ENCODE results near the gene MTURN. TPM values are rescaled to one million over a fixed set of nuclear protein-coding genes. Genes with fewer than 3 reads are reported as not detected.
A peak's percentile ranks its signal among the peaks of the same experiment; 100 is the strongest.

The MTURN gene
- total and polyA plus RNA-seq, 2 donors (not counting 1 experiment from before 2014, with no cell fraction given) = 4.5 to 13.9 TPM

- TF ChIP-seq EZH2 (IDR thresholded peaks at IDR 0.05; ENCODE audit: borderline replicate concordance, insufficient read depth, low read depth, low read length, poor library complexity, severe bottlenecking) (no peak), CTCF (IDR thresholded peaks at IDR 0.05) (no peak)
- Mint-ChIP-seq H3K27ac (no peak overlapping the region), H3K4me1 (peaks cover 31% of the 10 kb centered on the region), H3K9me3 (ENCODE audit: insufficient read depth) (no peaks in the 10 kb centered on the region), H3K4me3 (no peak overlapping the region), H3K27me3 (no peaks in the 10 kb centered on the region)
- H3K4me3 ChIP-seq (ENCODE audit: control extremely low read depth in 1 of 5, extremely low read depth in 1 of 5, insufficient read depth in 1 of 5, low read depth in 2 of 5, low read length in 4 of 5) = no peak overlapping the region
- H3K27ac ChIP-seq (ENCODE audit: low read length in 2 of 2) = no peak overlapping the region
- H3K9ac ChIP-seq (ENCODE audit: low read length) = no peak overlapping the region
- H3K27me3 ChIP-seq (replicated peaks in 1 of 4; ENCODE audit: control extremely low read depth in 1 of 4, control insufficient read depth in 3 of 4, insufficient read depth in 4 of 4, low read length in 3 of 4) = no peaks in the 10 kb centered on the region
- H3K36me3 ChIP-seq (replicated peaks in 1 of 2; ENCODE audit: control extremely low read depth in 1 of 2, control insufficient read depth in 1 of 2, extremely low read depth in 1 of 2, insufficient read depth in 2 of 2, low read length in 1 of 2) = no peaks in the 10 kb centered on the region
- ChIA-PET POLR2A (no interaction called here), CTCF (no interaction called here)
- ATAC-seq (ENCODE audit: low read depth) (no peak), DNase-seq (no peak)
- H4K20me1 ChIP-seq (ENCODE audit: control insufficient read depth, insufficient read depth, low read length, poor library complexity, severe bottlenecking) = no peaks in the 10 kb centered on the region
- WGBS (ENCODE audit: insufficient coverage) = 52% methylated on average over 8 of the region's 9 CpGs
- peaks cover 19 to 20% of the 10 kb centered on the region in 2 donors for H3K4me1 ChIP-seq (ENCODE audit: control insufficient read depth in 2 of 2, insufficient read depth in 2 of 2, low read length in 2 of 2)
- no peak overlapping the region for H2AFZ ChIP-seq (ENCODE audit: insufficient read depth, low read depth, low read length, poor library complexity, severe bottlenecking)
- no peaks in the 10 kb centered on the region for H3K79me2 ChIP-seq (ENCODE audit: control insufficient read depth, insufficient read depth, low read length)
- H3K4me2 ChIP-seq (replicated peaks; ENCODE audit: low read depth, low read length, poor library complexity, severe bottlenecking) = no peak overlapping the region
- intact Hi-C loops (cut with micrococcal nuclease) = no loop called here
- H3K9me3 ChIP-seq (ENCODE audit: control extremely low read depth in 1 of 3, control insufficient read depth in 2 of 3, insufficient read depth in 1 of 3, low read length in 2 of 3) = no peaks in the 10 kb centered on the region
These were observed 22.4 kb downstream of the MTURN start for GRCh38 chr7:30157204-30157603.

GRCh38 chr7:30159163-30159562 lies 24.4 kb downstream of the MTURN start:
- intact Hi-C loops (cut with micrococcal nuclease) = no loop called here
- CTCF ChIA-PET = interaction anchor here (0.9 kb wide), 1 partner anchor 405 kb away, joined by 3 read pairs; no protein-coding TSS in a partner anchor
- Histone ChIP-seq H3K9me3 (ENCODE audit: control extremely low read depth in 1 of 3, control insufficient read depth in 2 of 3, insufficient read depth in 1 of 3, low read length in 2 of 3) (no peaks in the 10 kb centered on the region), H3K36me3 (replicated peaks in 1 of 2; ENCODE audit: control extremely low read depth in 1 of 2, control insufficient read depth in 1 of 2, extremely low read depth in 1 of 2, insufficient read depth in 2 of 2, low read length in 1 of 2) (no peaks in the 10 kb centered on the region), H3K4me2 (replicated peaks; ENCODE audit: low read depth, low read length, poor library complexity, severe bottlenecking) (peak overlapping the region; percentile 57), H3K27ac (ENCODE audit: low read length in 2 of 2) (no peak overlapping the region), H2AFZ (ENCODE audit: insufficient read depth, low read depth, low read length, poor library complexity, severe bottlenecking) (peak overlapping the region; percentile 7), H3K9ac (ENCODE audit: low read length) (peak overlapping the region; percentile 8), H3K4me3 (ENCODE audit: control extremely low read depth in 1 of 5, extremely low read depth in 1 of 5, insufficient read depth in 1 of 5, low read depth in 2 of 5, low read length in 4 of 5) (peak overlapping the region in 1 of 5 experiments; percentile 4), H4K20me1 (ENCODE audit: control insufficient read depth, insufficient read depth, low read length, poor library complexity, severe bottlenecking) (no peaks in the 10 kb centered on the region), H3K27me3 (replicated peaks in 1 of 4; ENCODE audit: control extremely low read depth in 1 of 4, control insufficient read depth in 3 of 4, insufficient read depth in 4 of 4, low read length in 3 of 4) (no peaks in the 10 kb centered on the region), H3K4me1 (ENCODE audit: control insufficient read depth in 2 of 2, insufficient read depth in 2 of 2, low read length in 2 of 2) (peaks cover 38% of the 10 kb centered on the region in 2 donors), H3K79me2 (ENCODE audit: control insufficient read depth, insufficient read depth, low read length) (no peaks in the 10 kb centered on the region)
- Mint-ChIP-seq H3K9me3 (ENCODE audit: insufficient read depth) (no peaks in the 10 kb centered on the region), H3K27ac (peak overlapping the region; percentile 16), H3K4me1 (peaks cover 49% of the 10 kb centered on the region), H3K4me3 (peak overlapping the region; percentile 70), H3K27me3 (no peaks in the 10 kb centered on the region)
- DNase-seq = peak; percentile 60
- ATAC-seq (ENCODE audit: low read depth) = peak; percentile 60
- 0% methylated on average over 1 of the region's 4 CpGs for WGBS (ENCODE audit: insufficient coverage)
- no peak for TF ChIP-seq CTCF (IDR thresholded peaks at IDR 0.05)
- no peak for TF ChIP-seq EZH2 (IDR thresholded peaks at IDR 0.05; ENCODE audit: borderline replicate concordance, insufficient read depth, low read depth, low read length, poor library complexity, severe bottlenecking)
- POLR2A ChIA-PET = interaction anchor here (0.9 kb wide), 1 partner anchor 24 kb away, joined by 3 read pairs; the partner anchor contains the start of gene MTURN

Measured in B cell (primary cell).